Choroid plexus epithelial cell (primary cell): ENCODE data around the gene DYSF.
A peak's percentile ranks its signal among the peaks of the same experiment; 100 is the strongest.

Experiments
- DNase-seq: peaks from one replicate; pipeline ENCODE4 v3.0.0-alpha.2; 2010; ENCODE audit warnings: low read depth
- H3K4me3 ChIP-seq: 2 replicates; pipeline ENCODE4 v1.5.1; 2011; ENCODE audit warnings: low read depth, mild to moderate bottlenecking, control low read depth, low read length, moderate library complexity
- CTCF ChIP-seq: conservative IDR thresholded peaks from 2 replicates; pipeline ENCODE4 v1.5.1; 2011; ENCODE audit warnings: low read depth, mild to moderate bottlenecking, control low read depth, inconsistent platforms, low read length, moderate library complexity

Gene DYSF

GRCh38 chr2:71578767-71579342, 125.5 kb downstream of the DYSF start:
- no peak for TF ChIP-seq CTCF
- no peak overlapping the region for H3K4me3 ChIP-seq
- DNase-seq = peak; percentile 15

GRCh38 chr2:71581026-71581425, 127.7 kb downstream of the DYSF start:
- no peak overlapping the region for H3K4me3 ChIP-seq
- no peak for DNase-seq
- TF ChIP-seq CTCF = no peak

DNA sequence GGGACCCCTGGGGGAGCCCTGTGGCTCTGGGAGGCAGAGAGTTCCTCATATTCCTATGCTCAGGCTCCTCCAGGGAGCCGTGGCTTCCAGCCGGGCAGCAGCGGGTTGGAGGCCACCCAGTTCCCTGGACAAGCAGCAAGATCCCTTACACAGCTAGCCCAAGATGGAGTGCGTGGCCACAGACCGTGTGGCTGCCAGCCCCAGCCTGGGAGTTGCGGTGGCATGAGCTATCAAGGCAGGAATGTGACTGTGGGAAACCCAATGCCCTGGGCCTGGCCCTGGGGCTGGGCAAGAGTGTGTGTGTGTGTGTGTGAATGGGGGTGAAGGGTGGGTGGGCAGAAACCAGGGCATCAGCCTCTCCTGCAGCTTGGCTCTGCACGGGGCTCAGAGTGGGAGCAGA, 130.5 kb downstream of the DYSF start:
- no peak for DNase-seq
- H3K4me3 ChIP-seq = no peak overlapping the region
- no peak for TF ChIP-seq CTCF

GRCh38 chr2:71586471-71586870, 133.1 kb downstream of the DYSF start:
- DNase-seq = no peak
- no peak for TF ChIP-seq CTCF
- no peak overlapping the region for H3K4me3 ChIP-seq

- no peak for DNase-seq
- TF ChIP-seq CTCF = no peak
Observed at GRCh38 chr2:71587509-71588073, 134.2 kb downstream of the DYSF start.

GRCh38 chr2:71588497-71589170, 135.3 kb downstream of the DYSF start:
- DNase-seq = no peak
- TF ChIP-seq CTCF = no peak
- H3K4me3 ChIP-seq = no peak overlapping the region

More at GRCh38 chr2:71587509-71588073, 134.2 kb downstream of the DYSF start:
- no peak overlapping the region for H3K4me3 ChIP-seq

DNA sequence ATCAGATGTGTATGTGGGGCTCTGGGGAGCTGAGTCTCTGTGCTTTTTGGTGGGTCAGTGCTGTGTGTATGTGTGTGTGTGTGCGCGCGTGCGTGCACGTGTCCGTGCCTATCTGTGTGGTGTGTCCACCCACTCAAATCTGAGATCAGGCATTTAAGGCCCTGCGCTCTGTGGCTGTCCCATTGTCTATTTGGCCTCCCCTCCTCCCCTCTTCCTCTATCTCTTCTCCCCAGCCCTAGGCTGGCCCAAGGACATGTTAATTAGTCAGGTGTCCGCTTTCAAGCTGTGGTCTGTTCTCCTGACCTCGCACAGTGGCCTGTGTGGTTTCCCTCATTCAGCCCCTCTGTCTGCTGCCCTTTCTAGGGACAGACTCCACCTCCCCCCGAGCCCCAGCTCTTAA, 136.4 kb downstream of the DYSF start:
- no peak for TF ChIP-seq CTCF
- no peak overlapping the region for H3K4me3 ChIP-seq
- no peak for DNase-seq
